Testis (tissue), 2 donors: ENCODE data around the gene VCL.

ENCODE experiments used
- CTCF ChIP-seq, 3 experiments: fragments of 450-650 bp in 2 of 3; fragments of 200-600 bp in 1 of 3; sonication (generic) in 1 of 3; IDR thresholded peaks; one replicate each; pipeline ENCODE4 v1.5.1; 2016 to 2019; ENCODE audit warnings: antibody characterized with exemption in 3 of 3, mild to moderate bottlenecking in 2 of 3, moderate library complexity in 1 of 3
- POLR2A ChIP-seq: fragments of 450-650 bp; IDR thresholded peaks from one replicate; pipeline ENCODE4 v1.6.1; 2017; ENCODE audit warnings: antibody characterized with exemption, mild to moderate bottlenecking, moderate library complexity

DNA sequence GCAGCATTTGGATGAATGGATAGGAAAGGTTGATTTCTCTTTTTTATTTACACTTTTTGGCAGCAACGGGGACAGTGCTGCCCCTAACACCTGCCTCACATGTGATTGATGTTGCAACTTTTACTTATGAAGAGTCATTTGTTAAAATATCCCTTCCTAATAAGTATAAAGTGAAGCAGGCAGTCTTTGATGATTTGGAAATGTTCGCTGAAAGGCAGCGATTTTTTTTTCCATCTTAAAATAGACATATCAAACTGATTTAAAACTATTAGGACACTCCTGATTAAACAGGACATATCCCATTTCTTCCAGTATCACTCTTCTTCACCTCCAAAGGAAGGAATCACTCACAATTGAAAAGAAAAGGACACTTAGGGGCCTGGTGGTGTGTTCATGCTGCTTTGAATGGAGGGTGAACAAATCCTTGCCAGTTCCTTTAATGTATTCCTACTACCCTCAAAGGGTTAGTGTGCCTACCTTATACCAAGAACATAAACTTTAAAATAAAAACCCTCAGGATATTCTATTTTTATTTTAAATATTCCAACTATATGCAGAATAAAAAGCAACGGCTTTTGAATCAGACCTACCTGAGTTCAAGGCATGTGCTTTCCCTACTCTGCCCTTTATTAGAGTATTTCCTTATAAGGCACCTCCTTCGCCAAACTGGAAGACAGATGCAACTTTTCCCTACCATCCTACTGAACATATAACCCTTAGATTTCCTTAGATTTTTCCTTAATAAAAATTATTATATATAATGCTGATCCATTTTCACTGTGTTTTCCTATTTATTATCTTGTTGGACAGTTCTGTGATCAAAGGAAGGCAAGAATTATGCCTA is 154.2 kb downstream of the VCL start:
- TF ChIP-seq CTCF (IDR thresholded peaks at IDR 0.05) (no peak), POLR2A (no peak)
